Measurements from ENCODE around the gene PSENEN. TPM values are rescaled to one million over a fixed set of nuclear protein-coding genes. Genes with fewer than 3 reads are reported as not detected.

Gene PSENEN
- total RNA-seq, 2 donors from 2014 or later, result 82.2 to 86.0 TPM

DNA sequence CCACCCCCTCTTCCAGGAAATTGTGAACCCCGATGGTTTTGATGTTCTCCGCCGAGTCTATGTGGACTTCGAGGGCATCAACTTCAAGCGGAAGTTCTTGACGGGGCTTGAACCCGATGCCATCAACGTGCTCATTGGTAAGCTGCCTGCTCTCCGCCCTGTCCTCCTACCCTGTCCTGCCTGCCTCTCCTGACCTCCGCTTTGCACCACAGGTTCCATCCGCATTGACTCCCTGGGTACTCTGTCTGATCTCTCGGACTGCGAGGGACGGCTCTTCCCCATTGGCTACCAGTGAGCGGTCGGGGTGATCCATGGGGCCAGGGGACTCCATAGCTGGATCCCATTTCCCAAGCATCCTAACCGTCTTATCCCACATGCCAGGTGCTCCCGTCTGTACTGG, 15.1 kb upstream of the PSENEN start:
- intact Hi-C loops (cut with DNase I, micrococcal nuclease), result no loop called here
- ATAC-seq (no peak), DNase-seq (no peak)

DNA sequence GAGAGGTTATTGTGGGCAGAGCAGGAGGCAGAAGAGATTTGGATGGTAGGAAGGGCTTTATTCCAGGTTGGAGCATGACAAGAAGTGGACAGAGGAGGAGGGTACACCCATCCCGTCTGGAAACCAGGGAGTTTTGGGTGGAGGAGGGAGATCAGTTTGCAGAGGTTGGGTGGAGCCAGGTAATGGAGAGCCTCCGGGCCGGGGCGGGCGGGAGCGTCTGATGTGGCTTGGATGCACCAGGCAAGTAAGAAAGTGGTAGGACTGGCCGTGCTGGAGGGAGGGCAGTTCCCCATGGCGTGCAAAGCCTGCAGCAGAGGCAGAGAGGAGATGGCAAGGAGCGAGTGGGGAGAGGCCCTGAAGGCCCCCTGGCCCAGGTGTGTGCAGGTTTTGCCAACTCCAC, 14.1 kb upstream of the PSENEN start:
- DNase-seq (no peak), ATAC-seq (peak; percentile 18)
- intact Hi-C loops (cut with DNase I, micrococcal nuclease), result no loop called here

- ATAC-seq (no peak), DNase-seq (no peak)
- intact Hi-C loops (cut with DNase I, micrococcal nuclease), result no loop called here
Observed at GRCh38 chr19:35731779-35732405, 13.6 kb upstream of the PSENEN start.

DNA sequence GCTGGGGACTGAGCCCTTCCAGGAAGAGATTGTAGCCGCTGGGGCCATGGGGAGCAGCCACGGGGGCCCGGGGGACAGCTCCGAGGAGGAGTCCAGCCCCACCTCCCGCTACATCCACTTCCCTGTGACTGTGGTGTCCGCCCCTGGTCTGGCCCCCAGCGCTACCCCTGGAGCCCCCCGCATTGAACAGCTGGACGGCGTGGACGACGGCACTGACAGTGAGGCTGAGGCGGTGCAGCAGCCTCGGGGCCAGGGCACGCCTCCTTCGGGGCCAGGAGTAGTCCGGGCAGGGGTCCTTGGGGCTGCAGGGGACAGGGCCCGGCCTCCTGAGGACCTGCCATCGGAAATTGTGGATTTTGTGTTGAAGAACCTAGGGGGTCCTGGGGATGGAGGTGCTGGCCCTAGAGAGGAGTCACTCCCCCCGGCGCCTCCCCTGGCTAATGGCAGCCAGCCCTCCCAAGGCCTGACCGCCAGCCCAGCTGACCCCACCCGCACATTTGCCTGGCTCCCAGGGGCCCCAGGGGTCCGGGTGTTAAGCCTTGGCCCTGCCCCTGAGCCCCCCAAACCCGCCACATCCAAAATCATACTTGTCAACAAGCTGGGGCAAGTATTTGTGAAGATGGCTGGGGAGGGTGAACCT, 12.8 kb upstream of the PSENEN start:
- DNase-seq, result no peak
- intact Hi-C loops (cut with DNase I, micrococcal nuclease), result no loop called here
- no peak for ATAC-seq

GRCh38 chr19:35733180-35734125, 12.0 kb upstream of the PSENEN start:
- no peak for DNase-seq

GRCh38 chr19:35734273-35734672, 11.2 kb upstream of the PSENEN start:
- intact Hi-C loops (cut with DNase I, micrococcal nuclease), result no loop called here
- ATAC-seq (no peak), DNase-seq (no peak)

More at GRCh38 chr19:35733180-35734125, 12.0 kb upstream of the PSENEN start:
- no peak for ATAC-seq
- intact Hi-C loops (cut with DNase I, micrococcal nuclease), result no loop called here

- ATAC-seq, result no peak
- no peak for DNase-seq
- intact Hi-C loops (cut with DNase I, micrococcal nuclease), result no loop called here
Observed at GRCh38 chr19:35734889-35735288, 10.6 kb upstream of the PSENEN start.

GRCh38 chr19:35736913-35737886, 8.3 kb upstream of the PSENEN start:
- no peak for ATAC-seq
- DNase-seq, result no peak
- intact Hi-C loops (cut with DNase I, micrococcal nuclease), result no loop called here

DNA sequence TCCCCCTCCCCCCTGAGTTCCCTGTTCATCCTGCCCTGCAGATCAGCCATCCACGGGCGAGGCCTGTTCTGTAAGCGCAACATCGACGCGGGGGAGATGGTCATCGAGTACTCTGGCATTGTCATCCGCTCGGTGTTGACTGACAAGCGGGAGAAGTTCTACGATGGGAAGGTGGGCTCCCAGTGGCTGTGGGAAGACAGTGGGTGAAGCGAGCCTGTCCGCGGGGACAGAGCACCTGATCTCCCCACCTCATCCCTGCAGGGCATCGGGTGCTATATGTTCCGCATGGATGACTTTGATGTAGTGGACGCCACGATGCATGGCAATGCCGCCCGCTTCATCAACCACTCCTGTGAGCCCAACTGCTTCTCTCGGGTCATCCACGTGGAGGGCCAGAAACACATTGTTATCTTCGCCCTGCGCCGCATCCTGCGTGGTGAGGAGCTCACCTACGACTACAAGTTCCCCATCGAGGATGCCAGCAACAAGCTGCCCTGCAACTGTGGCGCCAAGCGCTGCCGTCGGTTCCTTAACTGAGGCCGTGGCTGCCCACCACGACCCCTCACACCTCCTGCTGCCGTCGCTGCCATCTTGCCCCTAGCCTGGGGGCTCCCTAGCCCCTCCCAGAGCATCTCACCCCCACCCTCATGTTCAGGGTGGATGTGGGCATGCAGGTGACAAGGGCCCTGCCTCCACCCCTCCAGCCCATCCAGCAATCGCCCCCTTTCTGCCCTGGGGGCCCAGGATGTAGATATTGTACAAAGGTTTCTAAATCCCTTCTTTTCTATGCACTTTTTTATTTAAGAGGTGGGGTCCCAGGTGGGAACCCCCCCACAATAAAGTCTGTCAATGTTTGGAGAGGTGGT, 7.2 kb upstream of the PSENEN start:
- intact Hi-C loops (cut with DNase I, micrococcal nuclease), result no loop called here
- DNase-seq (no peak), ATAC-seq (no peak)

DNA sequence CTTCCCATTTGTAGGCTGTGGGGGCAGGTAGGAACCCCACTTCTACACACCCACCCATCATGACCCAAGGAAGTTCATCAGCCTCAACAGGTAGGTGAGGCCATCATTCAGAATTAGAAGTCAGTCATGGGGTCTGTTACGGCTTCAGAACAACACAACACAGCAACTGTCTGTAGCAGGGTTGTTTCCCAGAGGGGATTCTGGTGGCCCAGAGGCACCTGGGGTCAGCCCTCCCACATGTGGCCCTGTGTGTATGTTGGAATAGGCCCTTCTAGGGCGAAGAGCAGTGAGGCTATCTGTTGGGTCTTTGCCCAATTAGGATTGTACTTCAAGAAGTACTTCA, 6.6 kb upstream of the PSENEN start:
- ATAC-seq (no peak), DNase-seq (no peak)
- intact Hi-C loops (cut with DNase I, micrococcal nuclease), result no loop called here

DNA sequence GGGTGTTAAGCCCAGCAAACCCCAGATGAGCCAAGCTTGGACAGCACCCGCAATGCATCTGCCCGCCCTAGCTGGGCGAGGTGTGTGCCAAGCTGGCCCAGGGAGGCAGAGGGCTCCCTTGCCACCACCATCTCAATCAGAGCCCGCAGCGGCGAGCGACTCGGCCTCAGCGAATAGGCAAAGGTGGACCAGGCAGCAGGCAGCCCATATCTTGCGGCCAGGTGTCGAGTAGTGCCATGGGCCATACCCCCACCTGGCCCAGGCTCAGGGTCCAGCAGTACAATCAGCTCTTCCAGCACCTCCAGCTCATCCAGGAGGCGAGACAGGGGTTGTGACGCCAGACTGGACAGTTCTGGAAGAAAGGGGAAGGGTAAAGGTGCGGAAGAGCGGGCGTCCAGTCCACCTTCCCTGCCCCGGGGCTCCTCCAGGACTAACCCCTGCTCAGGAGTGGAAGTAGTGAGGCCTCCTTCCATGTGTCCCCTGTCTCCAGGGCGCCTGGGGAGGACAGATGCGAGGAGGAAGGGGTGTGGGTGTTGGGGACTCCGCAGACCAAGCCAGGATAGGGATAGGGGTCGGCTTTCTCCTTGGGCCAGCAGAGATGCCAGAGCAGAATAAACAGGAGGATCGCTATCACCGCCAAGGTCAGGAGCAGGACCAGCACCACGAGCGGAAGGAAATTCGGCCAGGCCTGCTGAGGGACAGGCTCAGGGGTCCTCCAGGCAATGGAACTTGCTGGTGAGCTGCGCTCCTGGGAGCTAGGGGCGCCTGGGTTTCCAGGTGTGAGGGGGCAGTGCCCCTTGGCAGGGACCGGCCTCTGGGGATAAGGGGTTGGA, 6.0 kb upstream of the PSENEN start:
- no peak for ATAC-seq
- DNase-seq, result no peak
- intact Hi-C loops (cut with DNase I, micrococcal nuclease), result no loop called here

GRCh38 chr19:35740108-35740422, 5.4 kb upstream of the PSENEN start:
- intact Hi-C loops (cut with DNase I, micrococcal nuclease), result no loop called here
- DNase-seq, result no peak
- ATAC-seq, result no peak

DNA sequence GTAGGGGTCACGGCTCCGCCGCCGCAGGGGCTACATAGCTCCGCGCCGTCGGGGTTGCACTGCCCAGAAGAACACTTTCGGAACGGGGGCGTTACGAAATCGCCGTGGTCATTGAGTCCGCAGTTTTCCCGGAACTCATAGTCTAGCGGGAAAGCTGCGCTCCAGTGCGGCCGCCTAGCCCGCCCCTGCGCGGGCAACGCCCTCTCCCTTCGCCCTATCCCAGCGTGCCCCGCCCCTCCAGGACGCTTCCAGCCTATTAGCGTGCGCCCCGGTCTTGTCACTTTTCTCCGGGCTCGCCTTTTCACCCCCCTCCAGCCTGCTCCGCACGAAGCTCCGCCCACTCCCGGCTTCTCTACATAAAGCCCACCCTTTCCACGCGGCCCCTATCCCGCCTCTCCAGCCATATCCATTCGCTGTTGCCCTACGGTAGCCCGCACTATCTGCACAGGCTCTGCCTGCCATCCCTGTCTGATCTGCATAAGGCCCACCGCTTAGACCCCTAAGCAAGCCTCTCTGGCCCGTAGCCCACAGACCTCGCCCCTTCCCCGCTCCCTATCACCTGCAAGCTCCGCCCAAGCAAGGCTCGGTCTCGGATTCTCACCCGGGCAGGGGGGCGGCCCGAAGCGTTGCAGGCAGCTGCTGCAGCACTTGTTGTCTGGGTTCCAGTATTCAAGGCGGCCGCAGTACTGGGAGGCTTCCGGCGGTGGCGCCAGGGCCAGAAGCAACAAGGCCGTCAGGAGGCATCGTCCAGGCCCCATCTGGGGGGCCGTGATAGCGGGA, 4.8 kb upstream of the PSENEN start:
- ATAC-seq (peak; percentile 76), DNase-seq (peak; percentile 98 to 99)
- intact Hi-C loops (cut with DNase I, micrococcal nuclease), result no loop called here

GRCh38 chr19:35741203-35741515, 4.3 kb upstream of the PSENEN start:
- ATAC-seq, result no peak
- intact Hi-C loops (cut with DNase I, micrococcal nuclease), result no loop called here

GRCh38 chr19:35742121-35742724, 3.2 kb upstream of the PSENEN start, which contains the start of gene IGFLR1:
TSS of gene IGFLR1 (minus strand) at chr19:35742452. CDS start at chr19:35741180, 1,272 bp downstream.
- DNase-seq, result peak in 1 of 2 donors; percentile 53
- intact Hi-C loops (cut with DNase I, micrococcal nuclease), result no loop called here

More at GRCh38 chr19:35741203-35741515, 4.3 kb upstream of the PSENEN start:
- no peak for DNase-seq

More at GRCh38 chr19:35742121-35742724, 3.2 kb upstream of the PSENEN start, which contains the start of gene IGFLR1:
- no peak for ATAC-seq

Measured in left colon (tissue), 2 donors.